ENCODE measurements around the gene CDC42. TPM values are rescaled to one million over a fixed set of nuclear protein-coding genes. Genes with fewer than 3 reads are reported as not detected.
A peak's percentile ranks its signal among the peaks of the same experiment; 100 is the strongest.

Gene CDC42
- total and polyA plus RNA-seq, 9 of the 15 experiments (the other 6 are each of a cell fraction or from before 2014, with no cell fraction given) = 186 to 398 (median 325) TPM

DNA sequence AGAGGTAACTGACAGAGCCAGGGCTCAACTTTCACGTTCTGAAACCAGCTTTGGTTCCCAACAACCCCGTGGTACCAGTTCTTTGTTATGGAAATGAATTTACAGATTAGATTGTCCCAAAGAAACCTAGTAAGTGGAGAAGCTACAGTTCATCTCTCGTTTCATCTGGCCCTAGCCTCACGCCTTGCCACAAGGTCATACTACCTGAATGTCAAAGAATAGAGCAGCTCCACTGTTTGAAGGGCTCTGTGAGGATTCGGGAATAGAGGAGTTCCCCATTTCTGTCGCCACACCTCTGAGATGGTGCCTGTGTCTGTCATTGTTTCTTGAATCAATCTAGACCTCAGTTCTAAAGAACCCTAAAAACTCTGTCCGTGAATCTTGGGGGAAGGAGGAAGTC, 15.0 kb upstream of the CDC42 start (continued):
- TF ChIP-seq MGA (IDR thresholded peaks at IDR 0.05) (0 out of 2 replicates have a peak, but pooled peaks have one; percentile 9), ZNF146 (CRISPR knock-in tag; IDR thresholded peaks at IDR 0.05; ENCODE audit: unreplicated experiment) (no peak), SMAD3 (CRISPR knock-in tag; conservative IDR thresholded peaks at IDR 0.05) (no peak), TBP (optimal IDR thresholded peaks at IDR 0.05; ENCODE audit: low read depth, low read length) (no peak), MYNN (IDR thresholded peaks at IDR 0.05) (no peak), MYNN (CRISPR knock-in tag; IDR thresholded peaks at IDR 0.05) (no peak), SPI1 (IDR thresholded peaks at IDR 0.05; ENCODE audit: borderline replicate concordance, low read depth, low read length) (peak; percentile 59; the same call in 1 of the 2 replicates)
